HepG2 (cell line): ENCODE data around the gene PIANP. TPM values are rescaled to one million over a fixed set of nuclear protein-coding genes. Genes with fewer than 3 reads are reported as not detected.
A peak's percentile ranks its signal among the peaks of the same experiment; 100 is the strongest.

Experiments
- CAMTA2 ChIP-seq: sonication (generic); formaldehyde crosslinking; IDR thresholded peaks from 2 replicates; pipeline ENCODE4 v1.4.0; 2020; ENCODE audit warnings: mild to moderate bottlenecking, missing genetic modification reagents, borderline replicate concordance
- CHD4 ChIP-seq: fragments of 200-600 bp; sonication (generic); IDR thresholded peaks from 2 replicates; pipeline ENCODE4 v1.7.0; 2017; ENCODE audit warnings: mild to moderate bottlenecking, low read length, borderline replicate concordance
- GATAD1 ChIP-seq: IDR thresholded peaks from 2 replicates; pipeline ENCODE4 v1.6.1; 2016; ENCODE audit warnings: missing genetic modification reagents, missing compliant biosample characterization
- GPN1 ChIP-seq: sonication (generic); formaldehyde crosslinking; IDR thresholded peaks from 2 replicates; pipeline ENCODE4 v1.5.1; 2020; ENCODE audit warnings: missing genetic modification reagents, borderline replicate concordance
- HMG20A ChIP-seq: IDR thresholded peaks from 2 replicates; pipeline ENCODE4 v1.6.1; 2016; ENCODE audit warnings: borderline replicate concordance
- HOXA7 ChIP-seq: sonication (generic); formaldehyde crosslinking; IDR thresholded peaks from 2 replicates; pipeline ENCODE4 v1.8.1; 2022; ENCODE audit warnings: mild to moderate bottlenecking, missing genetic modification reagents, moderate library complexity
- KLF11 ChIP-seq: IDR thresholded peaks from 2 replicates; pipeline ENCODE4 v1.6.1; 2016; ENCODE audit warnings: missing compliant biosample characterization
- MAF1 ChIP-seq: sonication (generic); formaldehyde crosslinking; IDR thresholded peaks from 2 replicates; pipeline ENCODE4 v1.5.0; 2020; ENCODE audit warnings: missing genetic modification reagents, borderline replicate concordance
- MXD4 ChIP-seq: IDR thresholded peaks from 2 replicates; pipeline ENCODE4 v1.6.1; 2016; ENCODE audit warnings: mild to moderate bottlenecking, missing biosample characterization, missing genetic modification reagents
- NFIB ChIP-seq: sonication (generic); formaldehyde crosslinking; IDR thresholded peaks from 2 replicates; pipeline ENCODE4 v1.9.0; 2021; ENCODE audit warnings: missing genetic modification reagents, mild to moderate bottlenecking, borderline replicate concordance
- PITX1 ChIP-seq: sonication (generic); formaldehyde crosslinking; IDR thresholded peaks from 2 replicates; pipeline ENCODE4 v1.5.1; 2020; ENCODE audit warnings: mild to moderate bottlenecking, missing genetic modification reagents
- RAD21 ChIP-seq: fragments of 450-650 bp; formaldehyde crosslinking; IDR thresholded peaks from 2 replicates; pipeline ENCODE4 v1.5.0; 2020; ENCODE audit warnings: mild to moderate bottlenecking
- RNF2 ChIP-seq: fragments of 450-650 bp; conservative IDR thresholded peaks from 2 replicates; pipeline ENCODE4 v1.6.1; 2016; ENCODE audit warnings: low read depth
- SMYD3 ChIP-seq: sonication (generic); formaldehyde crosslinking; IDR thresholded peaks from 2 replicates; pipeline ENCODE4 v1.8.1; 2023; ENCODE audit warnings: mild to moderate bottlenecking, missing genetic modification reagents
- SP140L ChIP-seq: sonication (generic); formaldehyde crosslinking; IDR thresholded peaks from 2 replicates; pipeline ENCODE4 v1.4.0; 2020; ENCODE audit warnings: missing genetic modification reagents, borderline replicate concordance
- TEF ChIP-seq: sonication (generic); formaldehyde crosslinking; IDR thresholded peaks from 2 replicates; pipeline ENCODE4 v1.5.0; 2020; ENCODE audit warnings: missing genetic modification reagents
- ZFP90 ChIP-seq: sonication (generic); formaldehyde crosslinking; IDR thresholded peaks from 2 replicates; pipeline ENCODE4 v1.8.0; 2022; ENCODE audit warnings: missing genetic modification reagents, mild to moderate bottlenecking, inconsistent platforms, borderline replicate concordance
- ZNF121 ChIP-seq: sonication (generic); formaldehyde crosslinking; IDR thresholded peaks from 2 replicates; pipeline ENCODE4 v1.5.0; 2020; ENCODE audit warnings: mild to moderate bottlenecking, missing genetic modification reagents
- ZNF234 ChIP-seq: sonication (generic); formaldehyde crosslinking; conservative IDR thresholded peaks from 2 replicates; pipeline ENCODE4 v1.5.1; 2020; ENCODE audit warnings: mild to moderate bottlenecking, missing genetic modification reagents
- ZNF24 ChIP-seq: fragments of 450-650 bp; IDR thresholded peaks from 2 replicates; pipeline ENCODE4 v1.6.1; 2017; ENCODE audit warnings: antibody characterized with exemption, mild to moderate bottlenecking
- ZNF367 ChIP-seq: sonication (generic); formaldehyde crosslinking; IDR thresholded peaks from 2 replicates; pipeline ENCODE4 v1.4.0; 2020; ENCODE audit warnings: missing genetic modification reagents, borderline replicate concordance
- ZNF484 ChIP-seq: sonication (generic); formaldehyde crosslinking; IDR thresholded peaks from 2 replicates; pipeline ENCODE4 v1.5.1; 2020; ENCODE audit warnings: mild to moderate bottlenecking, low read depth, missing genetic modification reagents, borderline replicate concordance
- ZNF607 ChIP-seq: sonication (generic); formaldehyde crosslinking; IDR thresholded peaks from 2 replicates; pipeline ENCODE4 v1.5.1; 2020; ENCODE audit warnings: missing genetic modification reagents, mild to moderate bottlenecking, borderline replicate concordance
- ZNF775 ChIP-seq: sonication (generic); formaldehyde crosslinking; IDR thresholded peaks from 2 replicates; pipeline ENCODE4 v1.4.0; 2020; ENCODE audit warnings: missing genetic modification reagents, mild to moderate bottlenecking, moderate library complexity, borderline replicate concordance
- polyA plus RNA-seq, 8 experiments: library from polyadenylated mRNA; depleted of rRNA in 3 of 8; stranded (reverse) in 7 of 8; unstranded in 1 of 8; fragments of >200 nt; fragmentation: Illumina TruSeq in 4 of 8; extraction: Trizol in 4 of 8; gene quantifications; 2 replicates each; pipeline versions ENCODE4 v1.2.1 to v1.2.3, GENCODE V29; 2011 to 2016; ENCODE audit warnings: low read depth in 4 of 8, missing spikeins in 1 of 8, mixed read lengths in 1 of 8; ENCODE audit not compliant: insufficient read depth in 1 of 8
- total RNA-seq, 5 experiments: library from RNA; depleted of rRNA; stranded (reverse); fragments of >200 nt; fragmentation: Illumina TruSeq; extraction: Trizol; gene quantifications; 2 replicates each; pipeline ENCODE4 v1.2.3, GENCODE V29; 2016; ENCODE audit warnings: low read depth in 1 of 5
- TF ChIP-seq, protein P1 (sequence below): sonication (generic); formaldehyde crosslinking; IDR thresholded peaks from 2 replicates; pipeline ENCODE4 v1.5.1; 2020; ENCODE audit warnings: missing genetic modification reagents, mild to moderate bottlenecking, borderline replicate concordance
- TF ChIP-seq, protein P2 (sequence below): sonication (generic); formaldehyde crosslinking; IDR thresholded peaks from 2 replicates; pipeline ENCODE4 v1.5.0; 2020; ENCODE audit warnings: mild to moderate bottlenecking, missing genetic modification reagents

Gene PIANP
- total and polyA plus RNA-seq, 2 of the 13 experiments (the other 11 are each of a cell fraction or from before 2014, with no cell fraction given), result not detected

GRCh38 chr12:6723607-6724408 lies 23.2 kb upstream of the PIANP start, which contains the start of gene COPS7A (continued):
- TF ChIP-seq SMYD3, result no peak
- TF ChIP-seq, protein P1, sequence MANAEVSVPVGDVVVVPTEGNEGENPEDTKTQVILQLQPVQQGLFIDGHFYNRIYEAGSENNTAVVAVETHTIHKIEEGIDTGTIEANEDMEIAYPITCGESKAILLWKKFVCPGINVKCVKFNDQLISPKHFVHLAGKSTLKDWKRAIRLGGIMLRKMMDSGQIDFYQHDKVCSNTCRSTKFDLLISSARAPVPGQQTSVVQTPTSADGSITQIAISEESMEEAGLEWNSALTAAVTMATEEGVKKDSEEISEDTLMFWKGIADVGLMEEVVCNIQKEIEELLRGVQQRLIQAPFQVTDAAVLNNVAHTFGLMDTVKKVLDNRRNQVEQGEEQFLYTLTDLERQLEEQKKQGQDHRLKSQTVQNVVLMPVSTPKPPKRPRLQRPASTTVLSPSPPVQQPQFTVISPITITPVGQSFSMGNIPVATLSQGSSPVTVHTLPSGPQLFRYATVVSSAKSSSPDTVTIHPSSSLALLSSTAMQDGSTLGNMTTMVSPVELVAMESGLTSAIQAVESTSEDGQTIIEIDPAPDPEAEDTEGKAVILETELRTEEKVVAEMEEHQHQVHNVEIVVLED, result peak; percentile 95
- TF ChIP-seq MAF1 (CRISPR knock-in tag), result 0 out of 2 replicates have a peak, but pooled peaks have one; percentile 90
- TF ChIP-seq ZNF24, result no peak
- no peak; the same call in 1 of the 2 replicates for TF ChIP-seq HMG20A (CRISPR knock-in tag)
- TF ChIP-seq ZNF367, result 0 out of 2 replicates have a peak, but pooled peaks have one; percentile 63
- TF ChIP-seq ZNF234 (CRISPR knock-in tag), result peak; percentile 81; the same call in 1 of the 2 replicates
- TF ChIP-seq NFIB (CRISPR knock-in tag), result no peak
- peak; percentile 36; the same call in 1 of the 2 replicates for TF ChIP-seq RAD21 (CRISPR knock-in tag)
- TF ChIP-seq TEF, result 0 out of 2 replicates have a peak, but pooled peaks have one; percentile 19
- peak; percentile 95 for TF ChIP-seq RNF2
- no peak for TF ChIP-seq PITX1 (CRISPR knock-in tag)
- TF ChIP-seq MXD4 (CRISPR knock-in tag), result peak; percentile 84; the same call in 1 of the 2 replicates
- peak; percentile 60; the same call in 1 of the 2 replicates for TF ChIP-seq CHD4
- TF ChIP-seq GATAD1 (CRISPR knock-in tag), result peak; percentile 94
- TF ChIP-seq, protein P2, sequence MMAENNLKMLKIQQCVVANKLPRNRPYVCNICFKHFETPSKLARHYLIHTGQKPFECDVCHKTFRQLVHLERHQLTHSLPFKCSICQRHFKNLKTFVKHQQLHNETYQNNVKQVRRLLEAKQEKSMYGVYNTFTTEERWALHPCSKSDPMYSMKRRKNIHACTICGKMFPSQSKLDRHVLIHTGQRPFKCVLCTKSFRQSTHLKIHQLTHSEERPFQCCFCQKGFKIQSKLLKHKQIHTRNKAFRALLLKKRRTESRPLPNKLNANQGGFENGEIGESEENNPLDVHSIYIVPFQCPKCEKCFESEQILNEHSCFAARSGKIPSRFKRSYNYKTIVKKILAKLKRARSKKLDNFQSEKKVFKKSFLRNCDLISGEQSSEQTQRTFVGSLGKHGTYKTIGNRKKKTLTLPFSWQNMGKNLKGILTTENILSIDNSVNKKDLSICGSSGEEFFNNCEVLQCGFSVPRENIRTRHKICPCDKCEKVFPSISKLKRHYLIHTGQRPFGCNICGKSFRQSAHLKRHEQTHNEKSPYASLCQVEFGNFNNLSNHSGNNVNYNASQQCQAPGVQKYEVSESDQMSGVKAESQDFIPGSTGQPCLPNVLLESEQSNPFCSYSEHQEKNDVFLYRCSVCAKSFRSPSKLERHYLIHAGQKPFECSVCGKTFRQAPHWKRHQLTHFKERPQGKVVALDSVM (CRISPR knock-in tag), result peak; percentile 65; the same call in 1 of the 2 replicates
- TF ChIP-seq CAMTA2, result peak; percentile 86
- TF ChIP-seq ZNF607 (CRISPR knock-in tag), result peak; percentile 79
- no peak for TF ChIP-seq ZNF484
- peak; percentile 80; the same call in 1 of the 2 replicates for TF ChIP-seq ZFP90 (CRISPR knock-in tag)
- no peak for TF ChIP-seq ZNF775
- TF ChIP-seq GPN1 (CRISPR knock-in tag), result no peak
- TF ChIP-seq SP140L (CRISPR knock-in tag), result peak; percentile 57; the same call in 1 of the 2 replicates
- TF ChIP-seq ZNF121 (CRISPR knock-in tag), result peak; percentile 87
- TF ChIP-seq KLF11 (CRISPR knock-in tag), result peak; percentile 88; the same call in 1 of the 2 replicates
- no peak for TF ChIP-seq HOXA7 (CRISPR knock-in tag)
